ENCODE results near the gene CSK. TPM values are rescaled to one million over a fixed set of nuclear protein-coding genes. Genes with fewer than 3 reads are reported as not detected.

The CSK gene
- total RNA-seq, 1 donor from 2014 or later: 57.0 TPM

GRCh38 chr15:74821091-74821789 is 39.4 kb downstream of the CSK start:
- Mint-ChIP-seq H3K27me3 (ENCODE audit: unreplicated experiment) (peaks cover 14% of the 10 kb centered on the region), H3K27ac (ENCODE audit: unreplicated experiment) (no peak overlapping the region), H3K9me3 (ENCODE audit: unreplicated experiment) (no peaks in the 10 kb centered on the region), H3K4me1 (ENCODE audit: unreplicated experiment) (peaks cover 3% of the 10 kb centered on the region), H3K36me3 (ENCODE audit: unreplicated experiment) (no peaks in the 10 kb centered on the region), H3K4me3 (ENCODE audit: unreplicated experiment) (no peak overlapping the region)
- DNase-seq (ENCODE audit: extremely low spot score, unreplicated experiment): no peak
- no peak for TF ChIP-seq CTCF (IDR thresholded peaks at IDR 0.05)

GRCh38 chr15:74821790-74822158 is 39.9 kb downstream of the CSK start:
- no peak for TF ChIP-seq CTCF (IDR thresholded peaks at IDR 0.05)
- Mint-ChIP-seq H3K27ac (ENCODE audit: unreplicated experiment) (no peak overlapping the region), H3K9me3 (ENCODE audit: unreplicated experiment) (no peaks in the 10 kb centered on the region), H3K4me1 (ENCODE audit: unreplicated experiment) (peaks cover 3% of the 10 kb centered on the region), H3K27me3 (ENCODE audit: unreplicated experiment) (peaks cover 16% of the 10 kb centered on the region), H3K36me3 (ENCODE audit: unreplicated experiment) (no peaks in the 10 kb centered on the region), H3K4me3 (ENCODE audit: unreplicated experiment) (no peak overlapping the region)
- no peak for DNase-seq (ENCODE audit: extremely low spot score, unreplicated experiment)

GRCh38 chr15:74822233-74822632 is 40.4 kb downstream of the CSK start:
- Mint-ChIP-seq H3K36me3 (ENCODE audit: unreplicated experiment) (no peaks in the 10 kb centered on the region), H3K9me3 (ENCODE audit: unreplicated experiment) (no peaks in the 10 kb centered on the region), H3K4me1 (ENCODE audit: unreplicated experiment) (peaks cover 3% of the 10 kb centered on the region), H3K27ac (ENCODE audit: unreplicated experiment) (no peak overlapping the region), H3K4me3 (ENCODE audit: unreplicated experiment) (no peak overlapping the region), H3K27me3 (ENCODE audit: unreplicated experiment) (peaks cover 16% of the 10 kb centered on the region)
- no peak for DNase-seq (ENCODE audit: extremely low spot score, unreplicated experiment)
- TF ChIP-seq CTCF (IDR thresholded peaks at IDR 0.05): no peak

- Mint-ChIP-seq H3K36me3 (ENCODE audit: unreplicated experiment) (no peaks in the 10 kb centered on the region), H3K4me1 (ENCODE audit: unreplicated experiment) (no peaks in the 10 kb centered on the region), H3K27me3 (ENCODE audit: unreplicated experiment) (peaks cover 18% of the 10 kb centered on the region), H3K9me3 (ENCODE audit: unreplicated experiment) (no peaks in the 10 kb centered on the region), H3K27ac (ENCODE audit: unreplicated experiment) (no peak overlapping the region), H3K4me3 (ENCODE audit: unreplicated experiment) (no peak overlapping the region)
- no peak for DNase-seq (ENCODE audit: extremely low spot score, unreplicated experiment)
- no peak for TF ChIP-seq CTCF (IDR thresholded peaks at IDR 0.05)
Measured at GRCh38 chr15:74823324-74823723, 41.4 kb downstream of the CSK start.

- Mint-ChIP-seq H3K9me3 (ENCODE audit: unreplicated experiment) (no peaks in the 10 kb centered on the region), H3K36me3 (ENCODE audit: unreplicated experiment) (no peaks in the 10 kb centered on the region), H3K27me3 (ENCODE audit: unreplicated experiment) (peaks cover 18% of the 10 kb centered on the region), H3K4me3 (ENCODE audit: unreplicated experiment) (no peak overlapping the region), H3K27ac (ENCODE audit: unreplicated experiment) (no peak overlapping the region), H3K4me1 (ENCODE audit: unreplicated experiment) (no peaks in the 10 kb centered on the region)
- no peak for DNase-seq (ENCODE audit: extremely low spot score, unreplicated experiment)
- no peak for TF ChIP-seq CTCF (IDR thresholded peaks at IDR 0.05)
Measured at GRCh38 chr15:74824976-74825375, 43.1 kb downstream of the CSK start.

All from osteocyte (in vitro differentiated cells).